ENCODE data around the gene MITF.

MITF gene, protein sequence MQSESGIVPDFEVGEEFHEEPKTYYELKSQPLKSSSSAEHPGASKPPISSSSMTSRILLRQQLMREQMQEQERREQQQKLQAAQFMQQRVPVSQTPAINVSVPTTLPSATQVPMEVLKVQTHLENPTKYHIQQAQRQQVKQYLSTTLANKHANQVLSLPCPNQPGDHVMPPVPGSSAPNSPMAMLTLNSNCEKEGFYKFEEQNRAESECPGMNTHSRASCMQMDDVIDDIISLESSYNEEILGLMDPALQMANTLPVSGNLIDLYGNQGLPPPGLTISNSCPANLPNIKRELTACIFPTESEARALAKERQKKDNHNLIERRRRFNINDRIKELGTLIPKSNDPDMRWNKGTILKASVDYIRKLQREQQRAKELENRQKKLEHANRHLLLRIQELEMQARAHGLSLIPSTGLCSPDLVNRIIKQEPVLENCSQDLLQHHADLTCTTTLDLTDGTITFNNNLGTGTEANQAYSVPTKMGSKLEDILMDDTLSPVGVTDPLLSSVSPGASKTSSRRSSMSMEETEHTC

DNA sequence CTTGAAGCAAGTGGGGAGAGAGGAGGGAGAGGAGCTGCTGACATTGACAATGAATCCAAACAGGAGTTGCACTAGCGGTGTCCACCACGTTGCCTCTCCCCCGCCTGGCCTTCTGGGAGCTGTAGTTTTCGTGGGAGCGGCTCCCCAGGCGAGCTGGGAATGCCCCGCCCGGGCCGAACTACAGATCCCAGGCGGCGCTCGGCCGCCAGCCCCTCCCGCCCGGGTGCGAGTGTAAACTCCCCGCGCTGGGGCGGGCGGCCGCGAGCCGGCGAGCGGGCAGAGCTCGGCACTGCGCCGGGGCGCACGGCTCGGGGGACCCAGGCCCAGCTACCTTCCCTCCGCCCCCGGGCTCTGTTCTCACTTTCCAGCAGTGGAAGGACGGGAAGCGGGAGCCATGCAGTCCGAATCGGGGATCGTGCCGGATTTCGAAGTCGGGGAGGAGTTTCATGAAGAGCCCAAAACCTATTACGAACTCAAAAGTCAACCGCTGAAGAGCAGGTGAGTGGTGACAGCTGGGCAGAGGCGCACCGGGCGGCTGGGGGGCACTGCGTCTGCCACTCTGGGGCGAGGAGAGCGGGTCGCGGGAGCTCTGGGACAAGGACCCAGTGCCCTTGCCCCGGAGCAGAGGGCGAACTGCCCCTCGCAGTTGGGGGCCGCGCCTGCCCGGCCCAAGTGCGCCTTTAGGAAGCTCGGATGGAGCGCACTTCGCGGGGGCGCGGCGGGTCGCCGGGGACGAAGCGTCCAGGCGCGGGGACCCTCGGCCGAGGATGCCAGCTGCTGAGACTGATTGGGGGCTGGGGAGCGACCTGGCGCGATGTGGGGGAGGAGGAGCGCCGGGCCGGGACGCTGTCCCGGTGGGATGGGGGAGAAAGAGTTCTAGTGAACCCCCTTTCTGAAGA, at the start of gene MITF:
Gene MITF, plus strand, starts transcription at position 261 of the 899 bp plus-strand sequence. Its CDS starts 134 bp downstream, at position 395.
- peak; percentile 21 for DNase-seq

DNA sequence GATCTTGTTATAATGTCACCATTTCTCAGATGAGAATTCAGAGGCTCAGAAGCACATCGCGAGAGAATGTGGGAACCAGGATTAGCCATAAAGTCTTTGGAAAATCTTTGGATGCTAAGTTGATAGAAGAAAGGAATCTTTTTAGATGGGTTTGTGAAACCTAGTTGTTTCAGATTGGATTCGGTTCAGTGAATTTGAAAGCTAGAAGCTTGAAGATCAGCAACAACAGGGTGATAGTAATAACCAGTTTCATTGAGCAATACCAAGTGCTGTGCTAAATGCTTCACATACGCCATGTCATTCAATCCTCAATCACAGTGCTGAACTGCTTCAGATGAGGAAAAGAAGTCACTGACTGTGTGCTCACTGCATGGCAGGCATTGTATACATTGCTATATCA, 47.4 kb upstream of the MITF start:
- DNase-seq, result no peak

DNA sequence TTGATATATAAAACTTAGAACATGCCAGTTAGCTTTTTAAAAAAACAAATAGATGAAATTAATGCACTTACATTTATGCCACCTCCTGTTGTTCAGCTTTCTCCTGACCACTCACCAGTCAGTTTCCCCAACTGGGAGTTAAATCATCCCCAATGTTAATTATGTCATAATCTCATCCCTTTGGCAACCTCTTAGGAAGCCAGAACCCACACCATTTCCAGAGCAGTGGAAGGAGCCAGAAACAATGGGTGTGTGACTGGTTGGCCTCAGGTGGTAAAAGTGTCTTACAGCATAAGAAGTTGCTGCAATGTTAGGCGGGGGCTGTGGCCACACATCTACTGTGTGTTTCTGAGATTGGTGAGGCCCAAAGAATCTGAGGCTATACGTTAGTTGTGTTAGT, 46.5 kb upstream of the MITF start:
- no peak for DNase-seq

DNA sequence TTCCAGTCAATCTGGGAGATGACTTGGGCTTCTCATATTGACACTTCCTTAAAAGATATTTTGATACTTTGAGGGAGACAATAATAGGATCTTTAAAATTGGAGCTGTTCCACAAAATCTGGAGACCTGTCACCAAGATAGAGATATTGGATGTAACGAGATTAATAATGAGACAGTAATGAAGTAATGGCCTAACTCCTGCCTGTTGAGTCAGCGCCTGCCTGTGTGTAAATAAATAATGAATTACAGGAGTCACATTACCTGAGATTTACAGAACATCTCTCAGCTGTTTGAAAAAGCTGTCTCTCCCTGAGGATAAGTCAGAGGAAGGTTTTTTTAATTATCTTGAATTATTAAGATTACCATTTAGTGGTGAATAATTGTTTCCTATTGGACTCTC, 43.8 kb upstream of the MITF start:
- no peak for DNase-seq

DNA sequence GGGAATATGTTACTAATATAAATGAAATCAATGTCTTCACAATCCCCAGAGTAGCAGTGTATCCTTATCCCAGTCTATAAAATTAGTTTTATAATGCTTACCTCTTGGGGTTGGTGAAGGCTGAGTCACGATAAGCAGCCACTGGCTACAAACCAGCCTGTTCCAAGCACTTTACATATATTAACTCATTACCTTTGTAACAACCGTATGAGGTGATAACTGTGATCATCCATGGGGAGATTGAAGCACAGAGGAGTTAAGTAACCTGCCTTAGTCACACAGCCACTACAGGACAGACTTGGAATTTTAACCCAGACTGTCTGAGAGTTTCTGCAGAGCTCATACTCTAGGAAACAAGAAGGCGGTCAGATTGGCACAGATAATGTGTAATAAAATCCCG, 43.3 kb upstream of the MITF start:
- DNase-seq, result no peak

DNA sequence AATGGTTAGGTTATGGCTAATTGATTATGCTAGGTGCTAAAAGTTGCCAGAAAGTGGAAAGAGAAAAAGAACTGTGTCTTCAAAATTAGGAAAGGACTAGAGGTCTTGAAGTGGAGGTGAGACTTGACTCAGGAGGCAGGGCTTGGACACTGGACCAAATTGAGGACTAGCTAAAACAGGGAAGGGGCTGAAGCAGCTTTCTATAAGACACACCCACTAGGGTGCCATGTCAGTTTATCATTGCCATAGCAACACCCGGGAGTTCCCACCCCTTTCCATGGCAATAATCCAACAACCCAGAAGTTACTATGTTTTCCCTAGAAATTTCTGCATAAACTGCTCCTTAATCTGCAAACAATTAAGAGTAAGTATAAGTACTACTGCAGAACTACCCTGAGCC, 42.9 kb upstream of the MITF start:
- no peak for DNase-seq

DNA sequence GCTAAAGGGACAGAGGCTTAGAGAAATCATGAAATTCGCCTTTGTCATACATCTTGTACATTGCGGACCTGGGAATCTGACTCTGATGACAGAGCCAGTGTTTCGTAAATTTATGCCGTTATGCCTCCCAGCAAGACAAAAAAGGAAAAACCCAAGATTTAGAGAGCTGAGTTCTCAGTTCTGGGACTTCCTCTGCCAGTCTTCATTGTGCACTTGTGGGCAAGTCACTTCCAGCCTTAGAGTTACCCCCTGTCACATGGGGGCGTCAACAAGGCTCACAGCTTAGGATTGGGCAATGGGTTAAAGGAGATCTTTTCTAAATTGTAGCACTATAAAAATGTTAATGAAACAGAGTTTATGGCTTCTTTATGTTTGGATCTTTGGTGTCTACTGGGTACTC, 41.9 kb upstream of the MITF start:
- no peak for DNase-seq

DNA sequence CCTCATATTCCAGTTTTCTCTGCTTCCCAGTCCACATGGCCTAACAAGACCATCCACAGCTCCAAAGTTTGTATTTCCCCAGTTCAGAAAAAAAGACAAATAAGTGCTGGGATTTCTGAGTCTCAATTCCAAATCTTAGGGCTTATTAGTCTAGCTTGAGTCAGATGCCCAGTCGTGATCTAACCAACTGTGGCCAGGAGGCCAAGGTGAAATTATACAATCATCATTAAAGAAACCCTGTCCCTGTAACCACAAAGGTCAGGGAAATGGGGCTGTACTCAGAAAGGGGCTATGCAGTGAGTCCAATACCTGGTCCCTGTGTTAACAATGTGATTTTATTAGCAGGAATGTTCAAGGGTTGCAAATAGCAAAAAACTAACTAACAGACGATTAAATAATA, 40.5 kb upstream of the MITF start:
- no peak for DNase-seq

DNA sequence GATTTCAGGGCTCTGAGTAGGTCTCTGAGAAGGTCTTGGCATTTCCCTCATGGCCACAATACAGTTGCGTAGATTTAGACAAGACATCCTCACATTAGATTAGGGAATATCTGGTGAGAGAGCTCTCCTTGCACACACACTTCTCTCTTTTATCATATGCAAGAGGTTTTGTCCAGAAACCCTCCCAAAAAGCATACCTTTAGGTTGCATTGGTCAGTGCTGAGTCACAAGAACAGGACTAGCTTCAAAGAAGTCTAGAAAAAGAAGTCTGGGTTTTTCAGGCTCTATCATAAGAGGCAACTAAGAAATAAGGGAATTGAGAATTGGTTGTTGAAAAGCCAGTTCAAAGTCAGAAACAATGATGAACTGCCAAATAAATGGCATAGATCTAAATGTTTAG, 40.1 kb upstream of the MITF start:
- no peak for DNase-seq

DNA sequence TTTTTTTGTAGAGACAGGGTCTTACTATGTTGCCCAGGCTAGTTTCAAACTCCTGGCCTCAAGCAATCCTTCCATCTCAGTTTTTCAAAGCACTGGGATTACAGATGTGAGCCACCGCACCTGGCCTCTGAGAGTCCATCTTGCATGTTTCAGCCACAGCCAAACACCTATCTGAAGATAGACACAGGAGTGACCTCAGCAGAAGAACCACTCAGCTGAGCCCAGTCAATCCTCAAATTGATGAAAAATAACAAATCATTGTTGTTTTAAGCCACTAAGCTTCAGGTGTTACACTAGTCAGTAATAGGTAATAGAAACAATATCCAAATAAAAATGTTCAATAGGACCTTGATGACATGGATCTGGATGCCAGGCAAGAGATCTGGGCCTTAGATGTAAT, 38.3 kb upstream of the MITF start:
- no peak for DNase-seq

DNA sequence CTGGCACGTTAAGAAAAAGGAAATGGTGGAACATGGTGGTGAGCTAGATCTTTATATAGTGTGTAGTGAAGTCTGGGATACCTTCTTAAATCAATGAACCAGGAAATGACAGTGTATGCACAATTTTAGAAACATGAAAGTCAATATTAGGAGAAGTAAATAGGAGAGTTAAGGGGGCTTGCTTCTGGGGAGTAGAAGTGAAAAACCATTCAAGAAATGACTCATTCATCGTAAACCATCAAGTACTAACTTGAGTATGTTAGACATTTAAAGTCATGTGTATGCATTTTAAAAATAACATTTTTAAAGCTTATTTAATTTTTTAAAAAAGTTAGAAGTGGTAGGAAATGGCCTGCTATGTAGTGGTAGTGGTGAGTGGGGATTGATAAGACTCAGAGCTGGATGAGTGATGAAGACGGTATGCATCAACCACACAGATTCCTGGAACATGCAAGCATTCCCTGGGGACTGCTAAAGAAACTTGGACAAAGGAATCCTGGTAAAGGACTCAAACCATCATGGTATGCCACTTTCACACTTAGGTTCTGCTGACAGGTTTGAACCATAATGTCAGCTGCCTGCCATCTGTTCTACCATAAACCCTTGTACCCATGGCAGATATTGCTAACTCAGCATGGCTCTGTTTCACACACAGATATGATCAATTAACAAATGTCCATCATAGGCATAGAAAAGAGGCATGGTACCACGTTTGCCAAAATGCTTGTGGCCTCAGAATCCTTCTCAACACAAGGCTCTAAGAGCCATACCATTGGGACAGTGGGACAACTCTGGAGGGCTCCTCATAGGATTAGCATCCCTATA, 28.9 kb upstream of the MITF start:
- DNase-seq, result no peak

DNA sequence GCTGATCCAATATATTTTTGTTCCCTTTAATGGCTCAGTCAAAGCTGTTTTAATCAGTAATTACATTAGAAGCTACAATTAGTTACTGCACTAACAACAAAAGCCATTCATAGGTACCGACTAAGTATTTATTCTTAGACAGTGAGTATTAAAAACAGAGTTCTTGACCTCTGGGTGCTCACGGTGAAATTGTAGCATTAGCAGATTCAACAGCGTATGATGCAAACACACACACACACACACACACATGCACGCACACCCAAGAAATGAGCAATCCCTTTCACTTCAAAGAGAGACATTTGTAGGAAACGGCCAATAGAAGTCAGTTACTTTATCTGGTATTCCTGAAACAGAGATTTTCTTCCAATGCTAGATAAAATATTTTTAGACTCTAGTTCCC, 27.0 kb upstream of the MITF start:
- no peak for DNase-seq

DNA sequence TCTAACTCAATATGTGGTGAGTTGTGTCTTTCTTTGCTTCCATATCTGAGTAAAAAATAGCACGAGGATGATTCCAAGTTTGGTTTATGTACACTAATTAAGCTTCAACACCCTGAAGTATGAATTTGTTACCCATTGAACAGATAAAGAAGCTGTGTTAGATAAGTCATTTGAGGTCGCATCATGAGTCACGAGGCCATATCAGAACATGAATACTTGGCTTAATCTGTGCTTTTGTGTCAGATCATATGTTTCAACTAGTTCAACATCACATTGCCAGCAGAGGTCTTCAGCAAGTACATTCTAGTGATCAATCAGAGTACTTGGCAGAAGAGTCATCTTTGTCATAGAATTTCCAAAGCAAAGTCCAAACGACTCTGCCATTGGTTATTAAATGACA, 26.3 kb upstream of the MITF start:
- no peak for DNase-seq

DNA sequence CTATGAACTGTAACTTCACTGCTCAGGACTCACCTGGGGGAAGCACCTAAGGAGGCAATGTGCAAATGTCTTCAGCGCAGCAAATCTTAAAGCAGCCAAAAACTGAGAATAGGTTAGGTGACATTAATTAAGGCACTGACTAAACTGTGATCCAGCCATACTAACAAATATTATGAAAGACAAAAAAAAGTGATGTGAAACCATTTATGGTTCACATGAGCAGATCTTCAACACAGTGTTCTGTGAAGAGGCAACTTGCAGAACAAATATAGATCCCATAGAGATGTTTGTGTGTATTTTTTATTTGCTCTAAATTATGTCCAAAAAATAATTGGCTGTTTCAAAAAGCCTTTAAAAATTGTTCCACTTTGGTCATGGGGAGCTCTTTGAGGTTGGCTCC, 24.1 kb upstream of the MITF start:
- DNase-seq, result no peak

DNA sequence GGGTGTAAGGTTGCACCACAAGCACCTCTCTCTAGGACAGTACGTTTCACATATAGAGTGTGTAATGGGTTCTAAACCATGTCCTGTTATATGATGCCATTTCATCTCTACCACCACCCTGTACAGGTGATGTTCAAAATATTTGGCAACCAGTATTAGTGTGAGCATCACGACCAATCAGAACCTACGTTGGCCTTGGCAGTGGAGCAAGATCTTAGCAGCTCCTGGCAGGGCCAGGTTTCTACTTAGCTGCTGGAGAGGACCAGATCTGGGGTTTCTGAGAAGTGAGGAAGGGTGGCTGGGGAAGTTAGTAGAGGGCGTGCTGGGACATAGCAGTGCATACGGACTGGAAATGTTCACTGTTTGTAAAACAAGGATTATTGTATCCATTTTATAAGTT, 23.1 kb upstream of the MITF start:
- DNase-seq, result no peak

DNA sequence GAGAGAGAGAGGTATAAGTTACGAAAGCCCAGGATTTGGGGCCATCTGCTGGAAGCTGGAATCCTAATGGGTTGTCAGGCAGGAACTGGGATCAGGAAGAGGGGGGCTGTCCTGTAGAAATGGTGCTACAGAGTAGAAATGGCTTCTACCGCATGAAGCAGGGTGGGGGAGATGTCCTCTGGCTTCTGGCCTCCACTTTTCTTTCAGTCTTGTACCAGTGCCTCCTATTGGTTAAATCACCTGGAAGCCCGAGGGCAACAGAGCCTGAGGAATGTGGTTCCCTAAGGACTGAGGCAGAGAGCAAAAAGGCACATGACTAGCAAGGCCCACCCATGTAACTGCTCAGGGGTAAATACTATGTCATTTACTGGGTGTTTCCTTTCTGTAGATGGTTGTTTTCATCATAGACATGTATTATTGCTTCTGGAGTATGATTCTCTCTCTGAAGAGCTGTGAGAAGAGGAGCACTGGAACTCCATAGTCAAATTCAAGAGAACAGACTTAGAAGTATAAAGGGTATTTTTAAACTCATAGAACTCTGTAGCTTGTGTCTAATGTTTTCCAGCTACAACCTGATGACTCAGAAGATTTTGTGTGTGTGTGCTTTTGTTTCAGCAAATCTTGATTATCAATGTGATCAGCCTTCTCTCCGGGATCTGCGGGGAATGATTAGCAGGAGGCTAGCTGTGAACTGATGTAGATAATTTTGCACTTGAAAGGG, 20.2 kb upstream of the MITF start:
- DNase-seq, result no peak

DNA sequence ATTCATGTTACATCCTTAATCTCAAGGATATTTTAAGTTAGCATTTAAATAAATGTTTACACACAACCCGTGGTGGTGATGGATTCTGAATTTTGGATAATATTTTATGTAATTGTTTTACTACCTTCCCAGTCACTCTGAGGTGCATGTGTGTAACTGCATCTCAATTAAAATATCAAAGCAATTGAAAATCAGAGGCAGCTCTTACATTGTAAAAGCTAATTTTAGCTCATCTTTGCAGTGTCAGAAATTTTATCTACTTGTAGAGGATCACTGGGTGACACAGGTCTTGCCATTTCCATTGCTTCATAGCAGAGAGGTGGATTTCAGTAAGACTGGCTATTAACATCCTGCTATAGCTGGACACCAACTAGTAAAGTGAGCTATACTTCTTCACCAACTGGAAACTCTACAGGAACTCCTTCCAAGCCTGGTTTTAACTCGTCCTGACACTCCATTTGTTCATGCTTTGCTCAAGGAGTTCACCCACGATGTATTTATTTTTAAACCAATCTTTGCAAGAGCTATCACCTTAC, 19.6 kb upstream of the MITF start:
- no peak for DNase-seq

DNA sequence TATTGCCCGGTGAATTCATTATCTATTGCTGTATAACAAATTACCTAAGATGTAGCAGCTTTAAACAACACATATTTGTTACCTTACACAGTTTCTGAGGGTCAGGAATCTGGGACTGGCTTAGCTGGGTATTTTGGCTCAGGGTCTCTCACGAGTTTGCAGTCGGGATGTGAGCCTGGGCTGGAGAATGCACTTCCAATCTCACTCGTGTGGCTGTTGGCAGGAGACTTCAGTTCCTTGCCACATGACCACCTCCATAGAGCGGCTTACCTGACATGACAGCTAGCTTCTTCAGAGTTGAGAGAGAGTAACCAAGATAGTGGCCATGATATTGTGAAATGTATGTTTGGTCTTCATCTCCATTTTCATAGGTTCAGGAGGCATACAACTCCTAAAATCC, 18.4 kb upstream of the MITF start:
- DNase-seq, result no peak

DNA sequence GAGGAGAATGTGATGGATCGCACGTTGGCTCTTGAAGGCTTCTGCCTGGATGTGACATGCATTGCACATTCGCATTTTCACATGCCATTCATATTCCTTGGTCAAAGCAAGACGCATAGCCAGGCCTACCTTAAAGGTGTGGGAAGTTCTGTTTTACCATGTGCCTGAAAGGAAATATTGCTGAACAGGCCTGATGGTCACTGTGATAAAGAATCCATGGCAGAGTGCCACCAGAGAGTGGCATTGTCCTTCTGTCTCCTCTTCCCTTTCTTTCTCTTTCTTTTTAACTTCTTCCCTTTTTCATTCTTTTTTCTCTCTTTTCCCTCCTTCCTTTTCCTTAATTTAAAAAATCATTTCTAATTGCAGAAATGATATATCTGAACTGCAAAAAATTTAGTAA, 15.9 kb upstream of the MITF start:
- DNase-seq, result no peak

DNA sequence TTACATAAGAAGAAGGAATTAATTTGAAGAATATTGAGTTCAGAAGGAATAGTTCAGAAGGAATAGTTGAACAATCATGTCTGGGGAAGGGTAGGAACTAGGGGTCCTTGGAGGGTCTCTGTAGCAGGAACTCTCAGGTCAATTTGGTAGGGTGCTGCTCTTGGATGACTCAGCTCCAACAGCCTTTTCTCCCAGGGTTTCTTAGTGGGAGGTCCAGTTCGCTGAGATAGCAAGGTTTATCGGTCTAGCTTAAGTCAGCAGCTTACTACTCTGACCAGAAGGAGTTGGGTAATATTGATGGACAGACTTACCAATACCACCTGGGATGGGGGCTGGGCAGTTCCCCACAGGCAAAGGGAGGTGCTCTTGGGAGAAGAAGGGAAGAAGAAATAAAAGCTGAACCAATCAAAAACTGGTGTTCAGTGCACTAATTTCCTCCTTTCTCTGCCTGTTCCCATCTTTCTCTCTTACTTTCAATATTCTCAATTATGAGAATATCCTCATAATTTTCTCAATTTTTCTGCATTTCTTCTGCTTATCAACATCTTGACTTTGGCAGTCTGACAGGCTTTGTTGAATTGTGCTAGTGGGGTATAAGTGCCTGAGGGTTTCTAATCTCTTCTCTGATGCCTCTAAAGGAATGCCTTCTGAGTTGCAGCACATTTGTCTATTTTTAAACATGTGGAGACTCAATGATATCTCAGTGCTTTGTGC, 14.4 kb upstream of the MITF start:
- DNase-seq, result no peak

DNA sequence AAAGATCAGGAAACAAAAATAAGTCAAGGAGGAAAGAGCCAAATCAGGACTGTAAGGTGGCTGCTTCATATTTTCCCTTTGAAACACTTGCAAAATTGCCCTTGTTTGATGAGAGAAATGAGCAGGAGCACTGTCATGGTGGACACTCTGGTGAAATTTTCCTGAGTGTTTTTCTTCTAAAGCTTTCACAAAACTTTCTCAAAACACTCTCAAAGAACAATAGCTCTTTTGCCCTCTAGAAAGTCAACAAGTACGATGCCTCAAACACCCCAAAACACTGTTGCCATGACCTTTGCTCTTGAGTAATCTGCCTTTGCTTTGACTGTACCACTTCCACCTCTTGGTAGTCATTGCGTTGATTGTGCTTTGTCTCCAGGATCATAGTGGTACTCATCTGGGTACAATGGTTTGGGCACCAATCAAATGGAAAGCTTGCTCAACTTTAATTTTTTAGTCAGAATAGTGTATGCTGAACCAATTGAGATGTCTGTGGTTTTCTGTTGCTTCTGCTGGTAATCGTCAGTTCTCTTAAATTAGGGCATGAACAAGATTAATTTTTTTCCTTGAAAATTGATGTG, 13.2 kb upstream of the MITF start:
- DNase-seq, result no peak
